GM12874 (cell line): Measurements from ENCODE around the gene ENTREP1.

Source experiments
- TF ChIP-seq, protein P1 (sequence below): IDR thresholded peaks from 2 replicates; pipeline ENCODE4 v1.5.1; 2011; ENCODE audit warnings: low read depth, mild to moderate bottlenecking, control low read depth, low read length, moderate library complexity; ENCODE audit not compliant: insufficient read depth

ENTREP1 gene

GRCh38 chr9:69295872-69296552, 29.0 kb upstream of the ENTREP1 start:
- TF ChIP-seq, protein P1, sequence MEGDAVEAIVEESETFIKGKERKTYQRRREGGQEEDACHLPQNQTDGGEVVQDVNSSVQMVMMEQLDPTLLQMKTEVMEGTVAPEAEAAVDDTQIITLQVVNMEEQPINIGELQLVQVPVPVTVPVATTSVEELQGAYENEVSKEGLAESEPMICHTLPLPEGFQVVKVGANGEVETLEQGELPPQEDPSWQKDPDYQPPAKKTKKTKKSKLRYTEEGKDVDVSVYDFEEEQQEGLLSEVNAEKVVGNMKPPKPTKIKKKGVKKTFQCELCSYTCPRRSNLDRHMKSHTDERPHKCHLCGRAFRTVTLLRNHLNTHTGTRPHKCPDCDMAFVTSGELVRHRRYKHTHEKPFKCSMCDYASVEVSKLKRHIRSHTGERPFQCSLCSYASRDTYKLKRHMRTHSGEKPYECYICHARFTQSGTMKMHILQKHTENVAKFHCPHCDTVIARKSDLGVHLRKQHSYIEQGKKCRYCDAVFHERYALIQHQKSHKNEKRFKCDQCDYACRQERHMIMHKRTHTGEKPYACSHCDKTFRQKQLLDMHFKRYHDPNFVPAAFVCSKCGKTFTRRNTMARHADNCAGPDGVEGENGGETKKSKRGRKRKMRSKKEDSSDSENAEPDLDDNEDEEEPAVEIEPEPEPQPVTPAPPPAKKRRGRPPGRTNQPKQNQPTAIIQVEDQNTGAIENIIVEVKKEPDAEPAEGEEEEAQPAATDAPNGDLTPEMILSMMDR: no peak

DNA sequence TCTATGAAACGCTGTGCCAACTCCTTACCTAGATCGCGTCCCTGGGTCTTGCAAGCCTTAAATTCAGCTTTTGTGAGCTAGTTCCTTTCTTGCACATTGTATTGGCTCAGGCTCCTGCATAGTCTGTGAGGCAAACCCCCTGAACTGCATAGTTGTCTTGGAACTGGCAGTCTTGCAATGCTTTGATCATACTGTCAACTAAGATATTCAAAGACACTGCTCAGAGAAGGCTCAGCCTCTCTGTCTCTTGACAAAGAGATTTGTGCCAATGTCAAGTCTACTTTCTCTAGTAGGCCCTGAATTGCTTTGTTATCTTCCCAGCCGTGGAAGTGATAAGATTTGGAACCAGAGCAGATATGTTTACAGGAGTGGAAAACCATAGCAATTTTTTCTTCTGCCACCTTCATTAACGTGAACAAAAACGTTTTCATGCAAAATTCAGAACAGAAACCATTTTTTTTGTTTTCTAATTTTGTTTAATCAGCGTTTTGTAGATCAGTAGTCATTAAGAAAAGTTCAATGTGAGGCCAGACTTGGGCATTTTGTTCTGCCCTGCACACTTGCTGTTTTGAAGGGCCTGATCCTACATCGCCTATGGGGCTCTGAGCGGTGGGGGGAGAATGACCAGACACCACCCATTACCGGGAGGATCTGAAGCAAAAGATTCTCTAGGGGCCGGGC, 27.6 kb upstream of the ENTREP1 start:
- TF ChIP-seq, protein P1: no peak

- TF ChIP-seq, protein P1: no peak
These were observed 25.7 kb upstream of the ENTREP1 start for GRCh38 chr9:69299315-69299714.

- TF ChIP-seq, protein P1: no peak
These were observed 25.2 kb upstream of the ENTREP1 start for GRCh38 chr9:69299826-69300225.

DNA sequence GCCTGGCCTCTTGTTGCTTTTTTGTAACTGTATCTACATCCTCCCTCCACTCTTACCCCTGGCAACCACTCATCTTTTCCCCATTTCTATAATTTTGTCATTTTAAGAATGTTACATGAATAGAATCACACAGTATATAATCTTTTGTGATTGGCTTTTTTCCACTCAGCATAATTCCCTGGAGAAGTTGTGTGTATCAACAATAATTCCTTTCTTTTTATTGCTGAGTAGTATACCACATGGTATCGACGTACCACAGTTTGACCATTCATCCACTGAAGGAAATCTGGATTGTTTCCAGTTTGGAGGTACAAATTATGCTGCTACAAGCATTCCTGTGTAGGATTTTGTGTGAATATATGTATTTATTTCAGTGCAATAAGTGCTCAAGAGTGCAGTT, 21.7 kb upstream of the ENTREP1 start:
- TF ChIP-seq, protein P1: no peak

GRCh38 chr9:69307446-69308205, 17.4 kb upstream of the ENTREP1 start:
- TF ChIP-seq, protein P1: no peak

- TF ChIP-seq, protein P1: no peak
These were observed 16.6 kb upstream of the ENTREP1 start for GRCh38 chr9:69308206-69308931.
